H1 (cell line): ENCODE data around the gene NDST4. TPM values are rescaled to one million over a fixed set of nuclear protein-coding genes. Genes with fewer than 3 reads are reported as not detected.

Source experiments
- SIRT6 ChIP-seq: IDR thresholded peaks from one replicate; pipeline ENCODE4 v1.7.1; 2012; ENCODE audit warnings: low read length, inconsistent platforms
- SP1 ChIP-seq: IDR thresholded peaks from 2 replicates; pipeline ENCODE4 v1.6.1; 2011; ENCODE audit warnings: low read depth, low read length
- SP2 ChIP-seq: IDR thresholded peaks from 2 replicates; pipeline ENCODE4 v1.6.1; 2012; ENCODE audit warnings: mild to moderate bottlenecking, low read length, inconsistent platforms
- TEAD4 ChIP-seq: IDR thresholded peaks from 2 replicates; pipeline ENCODE4 v1.6.1; 2012; ENCODE audit warnings: low read depth, low read length, inconsistent platforms, mixed read lengths
- polyA plus RNA-seq, 7 experiments: library from polyadenylated mRNA; depleted of rRNA in 3 of 7; stranded (reverse) in 5 of 7; unstranded in 2 of 7; fragments of >200 nt in 5 of 7; fragments of 200-250 nt in 2 of 7; gene quantifications; 1 replicate in 5 of 7; 2 replicates in 1 of 7; 4 replicates in 1 of 7; pipeline versions ENCODE4 v1.2.1 to v1.2.3, GENCODE V29; 2011 to 2013; ENCODE audit warnings: missing spikeins in 2 of 7, mixed read lengths in 2 of 7
- total RNA-seq: library from RNA; stranded (reverse); fragmentation: NEBNext Ultra II Directional; extraction: Animal tissue kit (Norgen Biotek cat#: 25700); gene quantifications from 2 replicates; pipeline ENCODE4 v1.2.1, GENCODE V29; 2021

Gene NDST4
- total and polyA plus RNA-seq, 2 of the 8 experiments (the other 6 are each of a cell fraction or from before 2014, with no cell fraction given), result 0.02 TPM; not detected in 1

GRCh38 chr4:115030281-115030680 is 83.1 kb downstream of the NDST4 start (continued):
- no peak for TF ChIP-seq SP1
- no peak for TF ChIP-seq TEAD4
- no peak for TF ChIP-seq SIRT6
- TF ChIP-seq SP2, result no peak
